Cardiac muscle cell (in vitro differentiated cells and primary cell): ENCODE data around the gene GPR35. TPM values are rescaled to one million over a fixed set of nuclear protein-coding genes. Genes with fewer than 3 reads are reported as not detected.

Source experiments
- DNase-seq, 2 donors: peaks; one replicate each; pipeline versions ENCODE4 v3.0.0 to v3.0.0-alpha.2; 2010 to 2017; ENCODE audit warnings: low read depth in 1 of 2, low spot score in 1 of 2
- H3K27ac ChIP-seq: fragments of 200-600 bp; sonication (generic); 2 replicates; pipeline ENCODE4 v1.5.1; 2016
- H3K27me3 ChIP-seq: fragments of 200-600 bp; sonication (generic); 2 replicates; pipeline ENCODE4 v1.6.0; 2016; ENCODE audit warnings: control low read depth
- H3K36me3 ChIP-seq: fragments of 200-600 bp; sonication (generic); 2 replicates; pipeline ENCODE4 v1.5.1; 2016; ENCODE audit warnings: control low read depth
- H3K4me1 ChIP-seq: fragments of 200-600 bp; sonication (generic); 2 replicates; pipeline ENCODE4 v1.8.1; 2017; ENCODE audit warnings: low read depth, mild to moderate bottlenecking, mixed run types
- H3K4me3 ChIP-seq: fragments of 200-600 bp; sonication (generic); 2 replicates; pipeline ENCODE4 v1.5.1; 2016; ENCODE audit warnings: mild to moderate bottlenecking
- H3K9me3 ChIP-seq: fragments of 200-600 bp; sonication (generic); 2 replicates; pipeline ENCODE4 v1.5.1; 2017; ENCODE audit warnings: low read depth, mild to moderate bottlenecking, control low read depth
- CTCF ChIP-seq: IDR thresholded peaks from 2 replicates; pipeline ENCODE4 v1.5.1; 2012; ENCODE audit warnings: low read depth, mild to moderate bottlenecking, low read length
- polyA plus RNA-seq: library from polyadenylated mRNA; unstranded; fragments of >200 nt; fragmentation: Nextera tagmentation; extraction: Ambion mirVana; gene quantifications from 2 replicates; pipeline ENCODE4 v1.2.1, GENCODE V29; 2016
- total RNA-seq: library from RNA; depleted of rRNA; stranded (reverse); fragments of >200 nt; gene quantifications from 2 replicates; pipeline ENCODE4 v1.2.3, GENCODE V29; 2016

The GPR35 gene
- total RNA-seq (0.70 and 5.1 TPM in 2 replicates), polyA plus RNA-seq (0.40 and 1.9 TPM in 2 replicates)

- H3K27me3 ChIP-seq, result no peaks in the 10 kb centered on the region
- H3K36me3 ChIP-seq, result no peaks in the 10 kb centered on the region
- no peaks in the 10 kb centered on the region for H3K9me3 ChIP-seq
- peak in 1 of 2 donors; percentile 37 for DNase-seq
- H3K4me3 ChIP-seq, result no peak within 1 kb of the TSS
- no peaks in the 10 kb centered on the region for H3K4me1 ChIP-seq
- TF ChIP-seq CTCF, result no peak
- no peak within 1 kb of the TSS for H3K27ac ChIP-seq
Measured at GRCh38 chr2:240624950-240625621, at the start of gene GPR35. TSS of gene GPR35 (plus strand) at chr2:240625480. CDS start at chr2:240629953, 4,473 bp downstream.

- no peak for DNase-seq
- Histone ChIP-seq H3K9me3 (no peaks in the 10 kb centered on the region), H3K27me3 (no peaks in the 10 kb centered on the region), H3K4me1 (no peaks in the 10 kb centered on the region), H3K27ac (no peak overlapping the region), H3K4me3 (no peak overlapping the region), H3K36me3 (peaks cover 3% of the 10 kb centered on the region)
- TF ChIP-seq CTCF, result no peak
Measured at GRCh38 chr2:240576036-240576435, 49.2 kb upstream of the GPR35 start.

- Histone ChIP-seq H3K36me3 (peaks cover 3% of the 10 kb centered on the region), H3K27ac (no peak overlapping the region), H3K9me3 (no peaks in the 10 kb centered on the region), H3K27me3 (no peaks in the 10 kb centered on the region), H3K4me1 (no peaks in the 10 kb centered on the region), H3K4me3 (no peak overlapping the region)
- no peak for TF ChIP-seq CTCF
- DNase-seq, result no peak
Measured at GRCh38 chr2:240576436-240577205, 48.7 kb upstream of the GPR35 start.

- no peak for TF ChIP-seq CTCF
- peaks cover 3% of the 10 kb centered on the region for H3K36me3 ChIP-seq
- no peaks in the 10 kb centered on the region for H3K4me1 ChIP-seq
- H3K4me3 ChIP-seq, result no peak overlapping the region
- DNase-seq, result no peak
- no peak overlapping the region for H3K27ac ChIP-seq
- no peaks in the 10 kb centered on the region for H3K9me3 ChIP-seq
- no peaks in the 10 kb centered on the region for H3K27me3 ChIP-seq
Measured at GRCh38 chr2:240577281-240578109, 47.8 kb upstream of the GPR35 start.

GRCh38 chr2:240578110-240578450, 47.2 kb upstream of the GPR35 start:
- no peaks in the 10 kb centered on the region for H3K27me3 ChIP-seq
- H3K36me3 ChIP-seq, result peaks cover 3% of the 10 kb centered on the region
- H3K27ac ChIP-seq, result no peak overlapping the region
- no peaks in the 10 kb centered on the region for H3K4me1 ChIP-seq
- no peak overlapping the region for H3K4me3 ChIP-seq
- no peaks in the 10 kb centered on the region for H3K9me3 ChIP-seq
- DNase-seq, result no peak
- no peak for TF ChIP-seq CTCF
